Nephron progenitor cell (in vitro differentiated cells): Measurements from ENCODE around the gene TRAPPC5.

ENCODE experiments used
- DNase-seq: peaks from one replicate; pipeline ENCODE4 v3.0.0; 2021
- H3K27ac Mint-ChIP-seq: 2 replicates; pipeline ENCODE4 v1.8.0; 2021; ENCODE audit warnings: mild to moderate bottlenecking, moderate library complexity, mixed read lengths
- H3K27me3 Mint-ChIP-seq: 2 replicates; pipeline ENCODE4 v1.8.0; 2021; ENCODE audit warnings: mild to moderate bottlenecking, low read depth, mixed read lengths; ENCODE audit not compliant: poor library complexity
- H3K36me3 Mint-ChIP-seq: 2 replicates; pipeline ENCODE4 v1.8.0; 2021; ENCODE audit warnings: low read depth, mixed read lengths
- H3K4me1 Mint-ChIP-seq: 2 replicates; pipeline ENCODE4 v1.8.0; 2021; ENCODE audit warnings: mixed read lengths
- H3K4me3 Mint-ChIP-seq: 2 replicates; pipeline ENCODE4 v1.8.0; 2021; ENCODE audit warnings: mild to moderate bottlenecking, moderate library complexity, mixed read lengths
- H3K9me3 Mint-ChIP-seq: 2 replicates; pipeline ENCODE4 v1.8.0; 2021; ENCODE audit warnings: mild to moderate bottlenecking, moderate library complexity, mixed read lengths
- CTCF ChIP-seq: fragments of 200-600 bp; sonication (generic); IDR thresholded peaks from 2 replicates; pipeline ENCODE4 v1.5.0; 2021; ENCODE audit warnings: antibody characterized with exemption

Gene TRAPPC5

GRCh38 chr19:7680606-7681339 lies at the start of gene TRAPPC5:
Gene TRAPPC5, plus strand, starts transcription at chr19:7680833. Its CDS starts 1,421 bp downstream, at chr19:7682254.
- H3K4me1 Mint-ChIP-seq = peaks cover 39% of the 10 kb centered on the region
- TF ChIP-seq CTCF = peak; percentile 78
- H3K4me3 Mint-ChIP-seq = peak within 1 kb of the TSS; percentile 89
- no peak within 1 kb of the TSS for H3K27ac Mint-ChIP-seq
- H3K9me3 Mint-ChIP-seq = no peaks in the 10 kb centered on the region
- peaks cover 25% of the 10 kb centered on the region for H3K36me3 Mint-ChIP-seq
- DNase-seq = peak; percentile 92
- peaks cover 38% of the 10 kb centered on the region for H3K27me3 Mint-ChIP-seq

- H3K9me3 Mint-ChIP-seq = no peaks in the 10 kb centered on the region
- peak overlapping the region; percentile 44 for H3K4me3 Mint-ChIP-seq
- H3K4me1 Mint-ChIP-seq = peaks cover 45% of the 10 kb centered on the region
- H3K27me3 Mint-ChIP-seq = peaks cover 17% of the 10 kb centered on the region
- H3K27ac Mint-ChIP-seq = no peak overlapping the region
- no peak for DNase-seq
- no peak for TF ChIP-seq CTCF
- peaks cover 5% of the 10 kb centered on the region for H3K36me3 Mint-ChIP-seq
Observed at GRCh38 chr19:7631577-7631976, 49.1 kb upstream of the TRAPPC5 start.

GRCh38 chr19:7632340-7633203 lies 48.1 kb upstream of the TRAPPC5 start:
- Mint-ChIP-seq H3K9me3 (no peaks in the 10 kb centered on the region), H3K27ac (no peak overlapping the region), H3K27me3 (peaks cover 23% of the 10 kb centered on the region), H3K4me3 (no peak overlapping the region), H3K4me1 (peaks cover 45% of the 10 kb centered on the region), H3K36me3 (no peaks in the 10 kb centered on the region)
- DNase-seq = no peak
- TF ChIP-seq CTCF = no peak

- Mint-ChIP-seq H3K36me3 (no peaks in the 10 kb centered on the region), H3K9me3 (no peaks in the 10 kb centered on the region), H3K4me1 (peaks cover 33% of the 10 kb centered on the region), H3K4me3 (no peak within 1 kb of the TSS), H3K27me3 (peaks cover 26% of the 10 kb centered on the region), H3K27ac (no peak within 1 kb of the TSS)
- no peak for TF ChIP-seq CTCF
- DNase-seq = no peak
Observed at GRCh38 chr19:7633698-7634097, 46.9 kb upstream of the TRAPPC5 start, which contains the start of gene PCP2. Gene PCP2, minus strand, starts transcription at chr19:7633719. Its CDS starts 262 bp downstream, at chr19:7633457.

- no peak overlapping the region for H3K27ac Mint-ChIP-seq
- no peaks in the 10 kb centered on the region for H3K9me3 Mint-ChIP-seq
- H3K4me3 Mint-ChIP-seq = peak overlapping the region; percentile 77
Observed at GRCh38 chr19:7635670-7636069, 45.0 kb upstream of the TRAPPC5 start.

More at GRCh38 chr19:7635670-7636069, 45.0 kb upstream of the TRAPPC5 start:
- no peak for DNase-seq
- no peaks in the 10 kb centered on the region for H3K36me3 Mint-ChIP-seq
- H3K4me1 Mint-ChIP-seq = peaks cover 14% of the 10 kb centered on the region
- peaks cover 32% of the 10 kb centered on the region for H3K27me3 Mint-ChIP-seq
- TF ChIP-seq CTCF = no peak
